Measurements from ENCODE around the gene WIF1. TPM values are rescaled to one million over a fixed set of nuclear protein-coding genes. Genes with fewer than 3 reads are reported as not detected.

WIF1 gene
- total RNA-seq, 1 experiment from 2014 or later: not detected

DNA sequence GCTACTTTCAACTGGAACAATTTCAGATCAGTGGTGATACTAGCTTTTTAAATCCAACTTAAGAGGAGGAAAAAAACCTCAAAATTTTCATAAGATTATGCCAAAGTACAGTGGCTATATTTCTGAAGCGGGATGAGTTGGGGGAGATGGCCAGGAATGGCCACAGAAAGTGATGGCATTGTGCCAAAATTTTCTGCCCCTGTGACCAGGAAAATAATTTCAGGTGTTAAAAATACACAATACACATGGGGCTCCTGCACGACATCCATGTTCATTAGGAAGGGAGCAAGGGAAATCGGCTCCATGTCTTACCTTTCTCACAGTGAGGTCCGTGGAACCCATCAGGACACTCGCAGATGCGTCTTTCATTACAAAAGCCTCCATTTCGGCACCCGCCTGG is 53.7 kb downstream of the WIF1 start:
- intact Hi-C loops (cut with micrococcal nuclease; ENCODE audit: unreplicated experiment): no loop called here
- CTCF ChIA-PET: no interaction called here
- POLR2A ChIA-PET (ENCODE audit: unreplicated experiment): no interaction called here

GRCh38 chr12:65055859-65056258 is 65.2 kb downstream of the WIF1 start:
- H2AFZ ChIP-seq: no peak overlapping the region
- DNase-seq: no peak
- no peaks in the 10 kb centered on the region for H4K20me1 ChIP-seq (ENCODE audit: insufficient read depth)
- H3K4me2 ChIP-seq: no peak overlapping the region
- no peaks in the 10 kb centered on the region for H3K9me2 ChIP-seq (ENCODE audit: insufficient read depth)
- POLR2A ChIA-PET (ENCODE audit: unreplicated experiment): no interaction called here
- no peak overlapping the region for H3K4me3 ChIP-seq
- intact Hi-C loops (cut with micrococcal nuclease; ENCODE audit: unreplicated experiment): no loop called here
- no TSS peak for BruUV-seq (replicated peaks)
- H3K79me2 ChIP-seq (ENCODE audit: low read depth): no peaks in the 10 kb centered on the region
- H3F3A ChIP-seq (ENCODE audit: insufficient read depth, low read depth): no peaks in the 10 kb centered on the region
- CTCF ChIA-PET: no interaction called here
- TF ChIP-seq, protein P1, sequence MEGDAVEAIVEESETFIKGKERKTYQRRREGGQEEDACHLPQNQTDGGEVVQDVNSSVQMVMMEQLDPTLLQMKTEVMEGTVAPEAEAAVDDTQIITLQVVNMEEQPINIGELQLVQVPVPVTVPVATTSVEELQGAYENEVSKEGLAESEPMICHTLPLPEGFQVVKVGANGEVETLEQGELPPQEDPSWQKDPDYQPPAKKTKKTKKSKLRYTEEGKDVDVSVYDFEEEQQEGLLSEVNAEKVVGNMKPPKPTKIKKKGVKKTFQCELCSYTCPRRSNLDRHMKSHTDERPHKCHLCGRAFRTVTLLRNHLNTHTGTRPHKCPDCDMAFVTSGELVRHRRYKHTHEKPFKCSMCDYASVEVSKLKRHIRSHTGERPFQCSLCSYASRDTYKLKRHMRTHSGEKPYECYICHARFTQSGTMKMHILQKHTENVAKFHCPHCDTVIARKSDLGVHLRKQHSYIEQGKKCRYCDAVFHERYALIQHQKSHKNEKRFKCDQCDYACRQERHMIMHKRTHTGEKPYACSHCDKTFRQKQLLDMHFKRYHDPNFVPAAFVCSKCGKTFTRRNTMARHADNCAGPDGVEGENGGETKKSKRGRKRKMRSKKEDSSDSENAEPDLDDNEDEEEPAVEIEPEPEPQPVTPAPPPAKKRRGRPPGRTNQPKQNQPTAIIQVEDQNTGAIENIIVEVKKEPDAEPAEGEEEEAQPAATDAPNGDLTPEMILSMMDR (conservative IDR thresholded peaks at IDR 0.05): no peak
- no peak for TF ChIP-seq EZH2 (IDR thresholded peaks at IDR 0.05; ENCODE audit: low read depth)
- no peaks in the 10 kb centered on the region for H3K36me3 ChIP-seq (ENCODE audit: low read depth)
- no peaks in the 10 kb centered on the region for H3K4me1 ChIP-seq (replicated peaks; ENCODE audit: insufficient read depth)
- no peak overlapping the region for H3K27ac ChIP-seq
- no peaks in the 10 kb centered on the region for H3K27me3 ChIP-seq (ENCODE audit: insufficient read depth, low read depth)
- no peaks in the 10 kb centered on the region for H3K9me3 ChIP-seq (ENCODE audit: insufficient read depth, low read depth)

More for the DNA sequence above, 53.7 kb downstream of the WIF1 start:
- no peak for DNase-seq
- no peak for TF ChIP-seq EZH2 (IDR thresholded peaks at IDR 0.05; ENCODE audit: low read depth)
- TF ChIP-seq, protein P1 (conservative IDR thresholded peaks at IDR 0.05): no peak
- H3F3A ChIP-seq (ENCODE audit: insufficient read depth, low read depth): no peaks in the 10 kb centered on the region
- H3K4me1 ChIP-seq (replicated peaks; ENCODE audit: insufficient read depth): no peaks in the 10 kb centered on the region
- H3K4me2 ChIP-seq: no peak overlapping the region
- H3K27me3 ChIP-seq (ENCODE audit: insufficient read depth, low read depth): no peaks in the 10 kb centered on the region; the same call in 1 of the 2 replicates
- H3K27ac ChIP-seq: no peak overlapping the region
- H3K36me3 ChIP-seq (ENCODE audit: low read depth): no peaks in the 10 kb centered on the region
- H3K9me3 ChIP-seq (ENCODE audit: insufficient read depth, low read depth): no peaks in the 10 kb centered on the region
- no peak overlapping the region for H2AFZ ChIP-seq
- BruUV-seq (replicated peaks): no TSS peak
- no peak overlapping the region for H3K4me3 ChIP-seq
- no peaks in the 10 kb centered on the region for H3K9me2 ChIP-seq (ENCODE audit: insufficient read depth)
- H3K79me2 ChIP-seq (ENCODE audit: low read depth): no peaks in the 10 kb centered on the region
- H4K20me1 ChIP-seq (ENCODE audit: insufficient read depth): no peaks in the 10 kb centered on the region

DNA sequence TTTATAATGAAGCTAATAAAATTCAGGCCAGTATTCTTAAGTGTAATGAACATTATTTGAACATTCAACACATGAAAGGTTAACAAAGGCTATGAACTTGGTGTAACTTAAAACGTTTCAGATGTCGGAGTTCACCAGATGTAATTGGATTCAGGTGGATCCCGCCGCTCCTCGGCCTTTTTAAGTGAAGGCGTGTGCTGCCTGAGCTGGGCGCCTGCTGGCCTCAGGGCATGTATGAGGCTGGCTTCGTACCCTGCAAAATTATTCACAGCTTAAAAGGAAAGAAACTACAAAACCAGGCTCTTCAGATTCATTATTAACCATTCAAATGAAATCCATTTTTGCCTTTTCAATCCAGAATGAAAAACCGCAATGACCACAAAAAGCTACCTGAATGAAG is 69.9 kb downstream of the WIF1 start:
- Histone ChIP-seq H3K27ac (no peak overlapping the region), H3K4me1 (replicated peaks; ENCODE audit: insufficient read depth) (no peaks in the 10 kb centered on the region), H3K4me2 (no peak overlapping the region), H2AFZ (no peak overlapping the region), H3K9me3 (ENCODE audit: insufficient read depth, low read depth) (no peaks in the 10 kb centered on the region), H3K27me3 (ENCODE audit: insufficient read depth, low read depth) (no peaks in the 10 kb centered on the region), H3K36me3 (ENCODE audit: low read depth) (no peaks in the 10 kb centered on the region), H4K20me1 (ENCODE audit: insufficient read depth) (no peaks in the 10 kb centered on the region), H3F3A (ENCODE audit: insufficient read depth, low read depth) (no peaks in the 10 kb centered on the region), H3K79me2 (ENCODE audit: low read depth) (no peaks in the 10 kb centered on the region), H3K4me3 (no peak overlapping the region), H3K9me2 (ENCODE audit: insufficient read depth) (no peaks in the 10 kb centered on the region)
- POLR2A ChIA-PET (ENCODE audit: unreplicated experiment): no interaction called here
- CTCF ChIA-PET: interaction anchor here (0.5 kb wide), 1 partner anchor 13 kb away, joined by 8 read pairs; no protein-coding TSS in a partner anchor
- BruUV-seq (replicated peaks): no TSS peak
- intact Hi-C loops (cut with micrococcal nuclease; ENCODE audit: unreplicated experiment): no loop called here
- TF ChIP-seq EZH2 (IDR thresholded peaks at IDR 0.05; ENCODE audit: low read depth): no peak
- TF ChIP-seq, protein P1 (conservative IDR thresholded peaks at IDR 0.05): no peak
- DNase-seq: no peak

Data from PC-9 (cell line).